NCI-H1930 (cell line): ENCODE data around the gene JAZF1.
"Not testable (repeated sequence)": the region's sequence is repeated elsewhere in the genome, so short reads cannot be mapped to it uniquely, and the experiment has no call there.

Experiments used
- DNase-seq, 2 experiments: peaks; one replicate each; lab custom pipeline; 2025; lab: John Stamatoyannopoulos, UW

JAZF1 gene

DNA sequence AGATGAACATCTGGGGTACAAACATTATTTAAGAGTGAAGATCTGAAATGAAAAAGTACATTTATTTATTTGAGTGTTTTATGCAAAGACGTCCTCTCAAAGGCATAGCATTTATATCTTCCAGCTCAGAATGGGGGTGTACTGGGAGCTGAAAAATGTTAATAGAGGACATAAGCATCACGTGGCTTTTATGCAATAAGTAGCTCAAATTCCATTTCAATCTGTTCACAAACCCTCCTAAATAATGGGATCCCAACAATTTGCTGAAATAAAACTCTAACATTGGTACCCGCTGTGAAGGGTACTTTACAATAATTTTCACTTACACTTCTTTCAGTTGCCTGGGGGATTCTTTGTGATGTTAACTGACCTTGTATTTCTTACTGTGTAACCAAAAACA is 268.7 kb downstream of the JAZF1 start:
- DNase-seq = no peak

DNA sequence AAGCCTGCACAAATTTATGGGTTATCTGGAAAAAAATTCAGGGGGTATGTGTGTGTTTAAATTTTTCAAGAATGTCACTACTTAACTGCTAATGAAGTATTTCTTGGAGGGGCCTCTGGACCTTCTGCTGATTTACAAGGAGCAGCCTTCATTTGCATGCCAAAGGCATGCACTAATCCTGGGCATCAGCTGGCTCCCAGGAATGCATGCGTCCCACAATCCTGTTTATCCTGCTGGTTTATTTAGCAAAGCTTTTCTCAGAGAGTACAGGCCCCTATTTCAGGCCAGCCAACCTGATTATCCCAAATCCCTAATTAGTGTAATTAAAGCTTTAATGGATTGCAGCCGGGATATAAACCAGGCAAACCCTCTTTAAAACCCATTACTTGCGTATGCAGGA is 270.3 kb downstream of the JAZF1 start:
- no peak for DNase-seq

DNA sequence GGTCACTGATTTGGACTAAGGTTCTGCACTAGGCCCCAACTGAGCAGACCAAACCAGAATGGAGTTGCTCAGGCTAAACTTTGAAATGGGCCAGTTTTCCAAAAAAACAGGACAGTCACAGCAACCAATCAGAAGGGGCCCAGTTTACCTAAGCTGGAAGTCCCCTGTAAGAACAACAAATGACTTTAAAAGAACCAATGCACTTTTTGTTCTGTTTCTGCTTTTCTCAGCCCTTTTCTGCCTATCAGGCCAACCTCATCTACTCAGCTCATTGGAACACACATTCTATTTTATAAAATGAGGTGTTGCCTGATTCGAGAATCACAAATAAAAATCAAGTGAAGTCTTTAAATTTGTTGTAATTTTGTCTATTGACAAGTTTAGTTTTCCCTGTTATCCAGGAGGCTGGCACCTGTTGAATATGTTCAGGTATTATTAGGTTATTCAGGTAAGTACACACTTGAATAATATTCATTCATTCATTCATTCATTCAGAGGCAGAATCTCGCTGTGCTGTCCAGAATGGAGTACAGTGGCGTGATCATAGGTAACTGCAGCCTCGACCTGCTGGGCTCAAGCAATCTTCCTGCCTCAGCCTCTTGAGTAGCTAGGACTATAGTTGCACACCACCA is 271.9 kb downstream of the JAZF1 start:
- no peak for DNase-seq

DNA sequence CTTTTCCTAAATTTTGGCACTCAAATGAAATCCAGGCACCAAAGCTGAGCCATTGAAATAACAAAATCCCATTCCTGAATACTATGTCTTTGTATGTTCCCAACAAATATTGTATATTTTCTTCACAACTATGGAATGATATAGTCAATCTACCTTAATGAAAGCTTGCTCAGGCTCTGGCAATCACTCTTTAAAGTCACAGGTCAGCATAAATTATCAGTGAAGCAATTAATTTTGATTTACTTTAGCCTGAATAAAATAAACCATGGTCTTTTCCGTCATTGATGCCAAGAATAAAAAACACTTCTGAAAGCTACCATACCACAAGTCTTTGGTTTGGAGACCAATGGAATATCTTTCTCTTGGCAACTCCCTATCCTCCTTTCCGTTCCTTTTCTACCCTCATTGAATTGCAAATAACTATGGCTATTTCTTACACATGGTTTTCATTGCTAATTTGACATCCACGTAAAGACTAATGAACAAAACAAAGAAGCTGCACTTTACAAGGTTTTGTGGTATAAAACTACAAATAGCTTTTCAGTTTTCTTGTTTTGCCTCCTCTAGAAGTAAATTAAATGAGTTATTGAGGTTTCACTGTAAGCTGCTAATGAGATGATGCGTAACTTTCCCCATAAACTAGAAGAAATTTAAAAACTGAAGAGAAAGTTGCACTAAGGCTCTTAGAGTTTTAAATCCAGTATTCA is 274.1 kb downstream of the JAZF1 start:
- DNase-seq = no peak

DNA sequence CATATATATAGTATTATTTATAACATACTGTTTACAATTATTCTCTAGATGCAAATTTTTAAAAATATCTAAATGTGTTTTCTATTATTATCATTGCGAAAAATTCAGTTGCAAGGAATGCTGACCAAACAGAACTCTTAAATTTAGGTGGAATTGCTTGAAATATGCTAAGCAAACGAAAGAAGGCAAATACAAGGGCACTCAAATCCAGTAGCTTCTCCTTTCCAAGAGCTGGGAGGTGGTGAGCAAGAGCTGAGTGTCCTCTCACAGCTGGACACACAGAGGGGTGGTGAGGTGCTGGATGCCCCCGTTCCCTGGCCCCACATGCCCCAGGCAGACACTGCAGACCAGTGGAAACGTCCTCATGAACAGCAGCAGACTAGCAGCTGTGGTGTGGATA is 274.6 kb downstream of the JAZF1 start:
- DNase-seq = no peak

DNA sequence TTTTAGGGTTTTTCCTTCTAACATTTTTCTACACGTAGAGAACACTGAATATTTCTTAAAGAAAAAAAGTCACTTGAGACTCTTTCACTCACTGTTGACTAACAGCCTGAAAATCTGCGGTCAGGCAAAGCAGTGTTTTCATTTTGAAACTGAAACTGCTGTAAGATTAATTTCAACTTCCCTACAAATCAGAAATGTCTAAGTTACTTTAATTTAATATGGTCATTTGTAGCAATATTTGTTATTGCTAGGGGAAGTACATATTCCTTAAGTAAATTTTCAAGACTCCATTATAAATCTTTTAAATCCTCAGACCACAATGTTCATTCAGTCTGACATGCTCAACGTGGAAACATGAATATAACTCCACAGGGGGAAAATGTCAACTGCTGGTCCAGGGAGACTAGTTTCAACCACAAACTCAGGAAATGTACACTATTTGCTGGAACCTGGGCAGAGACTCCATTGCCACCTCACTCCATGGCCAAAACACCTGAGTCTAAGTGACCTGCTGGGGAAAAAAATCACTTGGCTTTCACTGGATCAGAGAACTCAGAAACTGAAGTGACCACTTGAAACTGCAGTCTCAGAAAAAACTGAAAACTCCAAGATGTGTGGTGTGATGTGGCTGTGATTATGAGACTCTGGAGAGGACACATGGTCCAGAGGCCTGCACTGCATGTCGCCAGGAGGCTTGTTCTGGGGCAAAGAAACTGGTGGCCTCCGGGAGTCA is 279.4 kb downstream of the JAZF1 start:
- no peak for DNase-seq

DNA sequence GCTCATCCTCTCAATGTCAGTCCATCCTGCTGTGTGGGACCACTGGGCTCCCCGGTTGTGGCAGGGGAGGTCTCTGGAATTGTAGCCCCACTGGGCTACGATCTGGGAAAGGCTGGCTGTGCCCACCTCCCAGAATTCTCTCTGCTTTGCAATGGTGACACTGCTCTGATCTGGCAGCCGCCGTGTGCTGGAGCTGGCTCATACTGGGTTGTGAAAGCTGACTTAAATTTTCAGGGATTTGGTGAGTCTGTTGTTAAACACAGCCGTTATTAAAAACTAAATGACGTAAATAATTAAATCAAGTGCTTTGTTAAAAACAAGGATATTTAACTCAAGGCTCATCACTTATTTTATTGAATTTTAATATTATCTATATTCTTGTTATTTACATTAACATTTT is 280.6 kb downstream of the JAZF1 start:
- DNase-seq = no peak

DNA sequence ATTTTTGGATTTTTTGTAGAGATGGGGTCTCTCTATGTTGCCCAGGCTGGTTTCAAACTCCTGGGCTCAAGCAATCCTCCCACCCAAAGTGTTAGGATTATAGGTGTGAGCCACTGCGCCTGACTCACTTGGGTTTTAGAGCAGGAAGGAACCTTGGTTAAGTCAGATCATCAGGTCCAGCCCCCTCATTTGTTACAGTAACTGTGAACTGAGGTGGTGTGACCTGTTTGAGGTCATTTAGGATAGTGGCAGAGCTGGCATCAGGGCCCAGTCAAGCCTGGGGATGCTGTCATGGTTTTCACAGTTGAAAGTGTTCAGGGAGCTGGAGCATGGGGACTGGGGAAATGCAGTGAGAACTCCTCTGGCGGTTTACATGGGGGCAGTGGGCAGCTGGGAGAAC is 281.0 kb downstream of the JAZF1 start:
- DNase-seq = no peak

DNA sequence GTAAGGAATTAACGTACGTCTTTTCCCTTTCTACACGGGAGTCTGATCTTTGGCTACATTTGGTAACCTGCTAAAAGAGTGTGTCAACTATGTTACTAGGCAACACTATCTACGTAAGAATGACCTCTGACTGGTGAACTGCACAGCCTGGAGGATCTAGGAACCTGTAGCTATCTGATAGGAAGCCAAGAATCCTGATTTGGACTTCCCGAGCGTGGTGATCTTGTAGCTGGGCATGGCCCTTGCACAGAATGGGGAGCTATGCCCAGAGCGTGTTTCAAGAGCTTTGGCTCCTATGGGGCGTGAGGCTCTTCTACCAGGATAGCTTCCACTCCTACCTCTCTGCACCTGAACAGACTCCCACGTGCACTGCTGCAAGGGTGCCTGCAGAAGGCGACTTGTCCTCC is 283.2 kb downstream of the JAZF1 start:
- DNase-seq = no peak

DNA sequence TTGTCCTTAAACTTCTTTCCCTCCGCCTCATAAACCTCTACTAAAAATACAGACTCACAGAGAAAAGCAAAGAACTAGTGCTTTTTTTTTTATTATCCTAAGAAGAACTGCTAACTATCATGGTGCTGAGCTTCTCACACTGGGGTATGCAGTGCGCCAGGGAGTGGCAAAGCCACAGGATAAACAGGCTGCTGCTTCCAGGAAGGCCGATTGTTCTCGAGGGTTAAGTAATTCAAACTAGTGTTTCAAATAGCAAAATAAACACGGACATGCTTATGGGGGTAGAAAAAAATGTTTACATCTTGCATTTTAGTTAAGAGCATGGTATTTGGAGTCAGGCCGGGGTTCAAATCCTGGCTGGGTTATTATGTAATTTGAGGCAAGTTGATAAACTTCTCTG is 283.6 kb downstream of the JAZF1 start:
- no peak for DNase-seq

DNA sequence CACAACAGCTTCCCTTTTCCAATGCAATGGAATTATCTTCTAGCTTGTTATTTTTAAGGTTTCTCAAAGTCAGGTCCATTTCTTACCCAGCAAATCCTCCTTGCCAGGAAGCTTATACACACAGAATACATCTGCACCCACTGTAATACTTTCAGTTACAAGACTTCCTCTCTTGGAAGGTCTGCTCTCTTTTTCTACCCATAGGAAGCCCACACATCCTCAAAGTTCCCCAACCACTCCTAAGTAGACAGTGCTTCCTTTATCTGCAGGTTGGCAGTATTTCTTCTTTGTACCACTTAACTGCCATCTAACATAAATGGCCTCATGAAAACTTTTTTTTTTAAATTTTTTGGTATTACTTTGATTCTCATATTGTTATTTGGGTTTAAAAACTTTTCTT is 285.0 kb downstream of the JAZF1 start:
- no peak for DNase-seq

DNA sequence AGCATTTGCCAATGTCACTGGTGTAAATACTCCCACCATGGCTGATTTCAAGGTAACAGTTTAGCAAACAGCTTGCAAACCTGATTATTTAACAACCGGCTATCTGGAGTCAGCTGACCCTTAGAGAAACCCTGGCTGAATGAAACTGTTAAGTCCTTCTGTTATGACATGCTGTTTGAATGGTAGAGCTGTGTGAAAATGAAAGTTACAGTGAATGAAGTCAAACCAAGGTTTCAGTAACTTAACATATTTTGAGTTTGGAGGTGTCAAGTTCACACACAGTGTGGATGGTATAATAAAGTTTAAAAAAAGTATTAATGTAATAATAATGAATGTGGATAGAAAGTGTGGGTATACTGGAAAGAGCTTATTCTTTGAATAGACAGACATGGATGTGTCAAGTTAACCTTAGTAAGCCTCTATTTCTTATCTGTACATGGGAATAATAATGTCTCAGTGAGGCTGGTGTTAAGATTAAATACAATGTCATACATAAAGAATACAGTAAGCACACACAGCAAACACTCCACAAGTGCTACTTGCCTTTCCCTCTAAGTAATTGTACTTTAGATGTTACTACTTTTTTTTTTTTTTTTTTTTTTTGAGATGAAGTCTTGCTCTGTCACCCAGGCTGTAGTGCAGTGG is 290.3 kb downstream of the JAZF1 start:
- no peak for DNase-seq

DNA sequence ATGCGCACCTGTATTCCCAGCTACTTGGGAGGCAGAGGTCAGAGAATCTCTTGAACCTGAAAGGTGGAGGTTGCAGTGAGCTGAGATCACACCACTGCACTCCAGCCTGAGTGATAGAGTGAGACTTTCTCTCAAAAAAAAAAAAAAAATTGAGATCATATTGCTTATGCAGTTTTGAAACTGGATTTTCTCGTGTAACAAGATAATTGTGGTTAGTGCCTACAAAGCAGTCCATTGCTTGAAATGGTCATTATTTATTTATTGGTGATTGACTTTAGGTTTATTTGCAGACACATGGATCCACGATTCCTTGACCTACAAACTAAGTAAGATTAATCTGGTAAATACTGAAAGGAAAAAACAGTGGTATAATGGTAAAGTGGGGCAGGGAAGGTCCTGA is 290.8 kb downstream of the JAZF1 start:
- no peak for DNase-seq

DNA sequence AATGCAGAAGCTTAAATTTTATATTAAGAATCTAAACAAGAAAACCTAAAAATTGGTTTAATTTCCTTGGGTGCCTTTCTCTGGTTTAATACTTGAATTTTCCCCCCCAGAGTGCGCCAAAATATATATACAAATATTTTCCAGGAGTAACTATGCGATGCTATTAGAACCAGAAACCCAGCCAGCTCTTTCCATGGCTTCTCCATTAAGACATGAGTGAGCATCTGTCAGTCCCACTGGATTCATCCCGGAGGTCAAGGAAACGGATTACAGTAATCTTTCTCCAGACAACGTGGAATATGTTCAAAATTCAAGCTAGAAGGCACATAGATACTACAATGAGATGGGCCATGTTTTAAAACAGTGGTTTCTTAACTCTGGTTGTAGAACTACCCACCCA is 291.9 kb downstream of the JAZF1 start:
- no peak for DNase-seq

DNA sequence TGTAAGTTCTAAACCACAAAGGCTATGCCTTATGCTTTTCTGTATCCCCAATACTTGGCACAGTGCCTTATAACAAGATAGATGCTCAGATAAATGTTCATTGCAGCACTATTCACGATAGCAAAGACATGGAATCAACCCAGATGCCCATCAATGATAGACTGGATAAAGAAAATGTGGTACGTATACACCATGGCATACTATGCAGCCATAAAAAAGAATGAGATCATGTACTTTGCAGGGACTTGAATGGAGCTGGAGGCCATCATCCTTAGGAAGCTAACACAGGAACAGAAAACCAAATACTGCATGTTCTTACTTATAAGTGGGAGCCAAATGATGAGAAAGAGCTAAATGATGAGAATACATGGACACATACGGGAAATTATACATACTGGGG is 293.9 kb downstream of the JAZF1 start:
- not testable (repeated sequence) for DNase-seq

DNA sequence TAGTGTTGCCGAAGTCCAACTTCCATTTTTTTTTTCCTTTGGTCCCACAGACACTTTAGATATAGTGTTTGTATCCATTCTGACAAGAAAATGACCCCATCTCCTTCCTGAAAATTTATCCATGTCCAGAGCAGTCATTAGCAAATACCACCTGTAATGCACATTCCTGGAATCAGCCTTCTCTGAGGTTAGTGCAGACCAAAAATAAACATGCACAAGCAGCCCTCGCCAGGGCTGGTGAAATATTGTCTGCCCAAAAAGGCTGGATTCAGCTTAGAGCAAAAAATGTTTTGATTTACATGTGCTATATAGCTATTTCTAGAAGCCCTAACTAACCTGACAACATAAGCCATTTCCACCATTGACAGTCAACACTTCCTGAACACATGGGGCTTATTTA is 294.9 kb downstream of the JAZF1 start:
- DNase-seq = no peak

DNA sequence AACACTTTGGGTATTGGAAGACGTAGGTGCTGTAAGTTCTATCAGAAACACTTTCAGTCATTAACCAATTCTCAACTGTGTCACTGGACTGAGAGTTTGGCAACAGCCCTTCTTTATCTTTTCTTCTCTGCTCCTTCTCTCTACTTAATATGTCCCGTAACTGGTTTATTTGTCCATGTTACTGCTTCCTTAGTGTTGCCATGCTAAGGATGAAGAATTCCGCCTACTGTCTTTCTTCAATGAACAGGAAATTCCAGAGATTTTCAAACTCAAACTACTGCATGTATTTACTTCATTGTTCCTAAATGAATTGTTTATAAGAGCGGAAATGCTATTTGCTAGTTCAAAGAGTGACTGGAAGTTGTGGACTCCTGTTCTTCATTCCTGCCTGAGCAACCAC is 296.9 kb downstream of the JAZF1 start:
- no peak for DNase-seq

DNA sequence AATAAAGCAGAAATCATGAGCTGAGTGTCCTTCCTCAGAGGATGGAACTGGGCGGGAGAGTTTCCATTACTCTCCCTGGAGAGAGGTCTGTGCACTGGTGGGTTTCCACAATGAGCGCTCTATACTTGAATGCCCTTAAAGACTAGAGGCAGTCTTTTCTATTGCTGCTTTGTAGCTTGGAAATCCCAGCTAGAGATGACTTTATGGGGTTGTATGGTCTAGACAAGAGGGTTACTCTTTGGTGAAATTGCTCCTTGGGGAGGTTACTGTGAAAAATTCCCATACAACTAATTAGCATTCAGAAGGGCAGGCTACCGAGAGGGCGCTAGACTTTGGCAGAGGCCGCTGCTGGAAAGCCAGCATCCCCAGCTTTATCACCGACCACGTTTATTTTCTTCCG is 303.8 kb downstream of the JAZF1 start:
- no peak for DNase-seq

DNA sequence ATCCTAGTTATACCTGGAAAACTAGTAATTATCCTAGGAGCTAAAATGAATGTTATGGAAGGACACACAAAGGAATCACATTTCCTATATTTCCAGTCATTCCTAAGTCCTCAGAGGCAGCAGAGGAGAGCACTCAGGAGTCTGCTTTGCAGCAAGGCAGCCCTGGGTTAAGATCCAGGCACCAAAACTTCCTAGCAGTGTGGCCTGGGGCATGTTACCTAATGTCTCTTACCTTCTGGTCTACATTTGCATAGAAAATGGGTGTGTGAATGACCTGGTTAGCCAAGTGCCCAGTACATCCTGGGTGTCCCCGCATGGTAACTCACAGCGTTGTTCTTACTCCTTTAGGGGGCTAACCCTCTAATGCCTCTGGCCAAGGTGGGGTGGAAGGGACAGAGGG is 304.8 kb downstream of the JAZF1 start:
- no peak for DNase-seq

DNA sequence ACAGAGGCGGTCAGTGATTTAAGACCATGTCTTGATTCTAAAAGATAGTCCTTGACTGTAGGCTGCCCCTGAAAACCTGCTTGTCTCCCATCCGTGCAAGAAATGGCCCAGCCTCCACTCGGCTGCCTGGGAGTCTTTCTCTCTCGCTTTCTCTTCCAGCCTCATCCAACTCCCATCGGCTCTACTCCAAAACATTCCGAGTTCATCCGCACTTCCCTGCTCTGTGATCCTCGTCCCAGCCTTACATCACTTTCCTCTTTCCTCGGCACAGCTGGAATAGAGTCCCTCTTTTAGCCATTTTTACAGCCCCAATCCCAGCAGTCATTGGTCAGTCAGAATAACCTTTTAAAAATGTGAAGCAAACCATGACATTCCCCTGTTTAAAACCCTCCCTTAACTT is 305.5 kb downstream of the JAZF1 start:
- no peak for DNase-seq

DNA sequence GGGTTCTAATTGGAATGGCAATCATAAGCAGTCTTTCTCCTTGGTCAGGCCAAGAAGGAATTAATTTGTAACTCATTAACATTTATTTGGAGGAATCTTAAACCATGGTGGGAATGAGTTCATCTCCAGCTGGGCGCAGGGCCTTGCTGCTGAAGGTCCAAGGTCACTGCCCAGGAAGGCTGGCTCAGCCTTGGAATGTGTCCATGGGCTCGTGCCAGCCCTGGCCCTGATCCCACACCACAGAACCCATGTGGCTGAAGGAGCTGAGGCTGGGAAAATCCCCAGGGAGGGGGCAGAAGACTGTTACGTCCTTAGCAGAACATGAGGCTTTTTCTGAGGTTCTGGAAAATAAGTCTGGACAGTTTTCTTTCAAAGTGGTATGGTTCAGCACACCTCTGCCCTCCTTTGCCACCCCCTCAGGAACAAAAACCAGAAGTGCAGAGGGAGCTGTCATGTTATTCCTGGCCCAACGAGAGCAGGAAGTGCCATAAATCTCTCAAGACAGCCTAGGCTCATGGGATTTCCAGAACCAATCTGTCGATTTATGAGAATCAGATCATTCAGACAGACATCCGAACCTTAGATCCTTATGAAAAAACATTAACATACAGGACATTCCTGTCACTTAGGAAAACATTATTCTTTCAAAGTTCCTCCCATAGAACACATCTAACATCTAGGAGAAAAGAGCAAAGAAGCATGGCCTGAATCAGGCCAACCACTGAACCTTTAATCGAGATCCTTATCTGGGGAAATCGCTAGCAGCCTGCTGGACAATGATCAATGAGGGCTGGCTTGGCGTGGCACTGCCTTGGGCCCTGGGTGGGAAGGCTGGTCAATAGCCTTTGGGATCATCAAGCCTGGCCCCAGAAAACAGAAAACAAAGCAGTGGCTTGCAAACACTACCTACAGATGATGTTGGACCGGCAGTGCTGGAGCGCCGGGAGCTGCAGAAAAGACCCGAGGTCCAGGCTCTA is 306.3 kb downstream of the JAZF1 start:
- DNase-seq = no peak
